Lower leg skin (tissue), 4 donors: ENCODE measurements around the gene CLEC3A. TPM values are rescaled to one million over a fixed set of nuclear protein-coding genes. Genes with fewer than 3 reads are reported as not detected.
"Not testable (repeated sequence)": the region's sequence is repeated elsewhere in the genome, so short reads cannot be mapped to it uniquely, and the experiment has no call there.

Source experiments
- DNase-seq, 2 donors: peaks; one replicate each; pipeline ENCODE4 v3.0.0-alpha.2; 2019; ENCODE audit warnings: low spot score in 2 of 2
- H3K4me3 ChIP-seq: fragments of 200-600 bp; sonication (generic); 2 replicates; pipeline ENCODE4 v1.5.1; 2017; ENCODE audit warnings: mild to moderate bottlenecking, low read depth; ENCODE audit not compliant: poor library complexity, severe bottlenecking
- POLR2A ChIP-seq, 2 donors: fragments of 450-650 bp; IDR thresholded peaks; one replicate each; pipeline ENCODE4 v1.6.1; 2016 to 2017; ENCODE audit warnings: antibody characterized with exemption in 2 of 2, mild to moderate bottlenecking in 1 of 2, moderate library complexity in 1 of 2
- WGBS, 2 donors: methylation state at CpG; one replicate each; pipeline ENCODE4 v1.1.5; 2018; 5-methylcytosine and 5-hydroxymethylcytosine counted together
- intact Hi-C: fragments of 100-400 bp; cut with DNase I; formaldehyde crosslinking; loops from one replicate; pipeline ENCODE4 v1.15.0; 2023; ENCODE audit warnings: low total_unique reads
- total RNA-seq, 4 donors: library from RNA; depleted of rRNA; stranded (reverse); fragments of >200 nt; gene quantifications; one replicate each; pipeline ENCODE4 v1.1.0, GENCODE V29; 2016
- TF ChIP-seq, protein P1 (sequence below), 3 donors: fragments of 450-650 bp; IDR thresholded peaks; one replicate each; pipeline ENCODE4 v1.5.1; 2016; ENCODE audit warnings: antibody characterized with exemption in 3 of 3, mild to moderate bottlenecking in 3 of 3, moderate library complexity in 2 of 3

The CLEC3A gene
- total RNA-seq, 4 donors from 2014 or later: not detected

DNA sequence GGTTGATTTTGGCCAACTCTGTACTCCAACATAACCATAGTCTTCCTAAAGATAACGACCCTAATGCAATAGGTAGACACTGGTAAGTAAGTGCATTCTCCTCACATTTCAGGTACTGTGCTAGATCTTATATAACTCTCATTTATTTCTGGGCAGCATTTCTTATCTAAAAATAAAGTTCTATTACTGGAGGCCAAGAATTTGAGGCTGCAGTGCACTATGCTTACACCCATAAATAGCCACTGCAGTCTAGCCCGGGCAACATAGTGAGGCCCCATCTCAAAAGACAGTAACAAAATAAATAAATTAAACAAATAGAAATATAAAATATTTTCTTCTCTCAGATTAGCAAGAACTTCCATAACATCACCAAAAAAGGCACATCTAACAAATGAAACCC, 12.7 kb downstream of the CLEC3A start:
- TF ChIP-seq, protein P1, sequence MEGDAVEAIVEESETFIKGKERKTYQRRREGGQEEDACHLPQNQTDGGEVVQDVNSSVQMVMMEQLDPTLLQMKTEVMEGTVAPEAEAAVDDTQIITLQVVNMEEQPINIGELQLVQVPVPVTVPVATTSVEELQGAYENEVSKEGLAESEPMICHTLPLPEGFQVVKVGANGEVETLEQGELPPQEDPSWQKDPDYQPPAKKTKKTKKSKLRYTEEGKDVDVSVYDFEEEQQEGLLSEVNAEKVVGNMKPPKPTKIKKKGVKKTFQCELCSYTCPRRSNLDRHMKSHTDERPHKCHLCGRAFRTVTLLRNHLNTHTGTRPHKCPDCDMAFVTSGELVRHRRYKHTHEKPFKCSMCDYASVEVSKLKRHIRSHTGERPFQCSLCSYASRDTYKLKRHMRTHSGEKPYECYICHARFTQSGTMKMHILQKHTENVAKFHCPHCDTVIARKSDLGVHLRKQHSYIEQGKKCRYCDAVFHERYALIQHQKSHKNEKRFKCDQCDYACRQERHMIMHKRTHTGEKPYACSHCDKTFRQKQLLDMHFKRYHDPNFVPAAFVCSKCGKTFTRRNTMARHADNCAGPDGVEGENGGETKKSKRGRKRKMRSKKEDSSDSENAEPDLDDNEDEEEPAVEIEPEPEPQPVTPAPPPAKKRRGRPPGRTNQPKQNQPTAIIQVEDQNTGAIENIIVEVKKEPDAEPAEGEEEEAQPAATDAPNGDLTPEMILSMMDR (IDR thresholded peaks at IDR 0.05): no peak
- TF ChIP-seq POLR2A (IDR thresholded peaks at IDR 0.05): no peak
- 41 to 51% methylated on average over 2 of the region's 2 CpGs for WGBS, 2 donors
- H3K4me3 ChIP-seq: no peak overlapping the region
- DNase-seq: no peak
- intact Hi-C loops: no loop called here

DNA sequence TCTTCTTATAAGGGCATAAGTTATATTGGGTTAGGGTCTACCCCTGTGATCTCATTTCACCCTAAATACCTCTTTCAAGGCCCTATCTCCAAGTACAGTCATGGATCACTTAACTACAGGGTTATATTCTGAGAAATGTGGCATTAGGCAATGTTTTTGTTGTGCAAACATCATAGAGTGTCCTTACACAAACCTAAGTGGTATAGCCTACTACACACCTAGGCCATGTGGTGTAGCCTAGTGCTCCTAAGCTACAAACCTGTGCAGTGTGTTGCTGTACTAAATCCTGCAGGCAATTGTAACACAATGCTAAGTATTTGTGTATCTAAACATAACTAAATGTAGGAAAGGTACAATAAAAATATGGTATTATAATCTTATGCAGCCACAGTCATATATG, 18.0 kb downstream of the CLEC3A start:
- TF ChIP-seq, protein P1 (IDR thresholded peaks at IDR 0.05): no peak
- no peak for TF ChIP-seq POLR2A (IDR thresholded peaks at IDR 0.05)
- intact Hi-C loops: no loop called here
- DNase-seq: no peak
- H3K4me3 ChIP-seq: no peak overlapping the region

DNA sequence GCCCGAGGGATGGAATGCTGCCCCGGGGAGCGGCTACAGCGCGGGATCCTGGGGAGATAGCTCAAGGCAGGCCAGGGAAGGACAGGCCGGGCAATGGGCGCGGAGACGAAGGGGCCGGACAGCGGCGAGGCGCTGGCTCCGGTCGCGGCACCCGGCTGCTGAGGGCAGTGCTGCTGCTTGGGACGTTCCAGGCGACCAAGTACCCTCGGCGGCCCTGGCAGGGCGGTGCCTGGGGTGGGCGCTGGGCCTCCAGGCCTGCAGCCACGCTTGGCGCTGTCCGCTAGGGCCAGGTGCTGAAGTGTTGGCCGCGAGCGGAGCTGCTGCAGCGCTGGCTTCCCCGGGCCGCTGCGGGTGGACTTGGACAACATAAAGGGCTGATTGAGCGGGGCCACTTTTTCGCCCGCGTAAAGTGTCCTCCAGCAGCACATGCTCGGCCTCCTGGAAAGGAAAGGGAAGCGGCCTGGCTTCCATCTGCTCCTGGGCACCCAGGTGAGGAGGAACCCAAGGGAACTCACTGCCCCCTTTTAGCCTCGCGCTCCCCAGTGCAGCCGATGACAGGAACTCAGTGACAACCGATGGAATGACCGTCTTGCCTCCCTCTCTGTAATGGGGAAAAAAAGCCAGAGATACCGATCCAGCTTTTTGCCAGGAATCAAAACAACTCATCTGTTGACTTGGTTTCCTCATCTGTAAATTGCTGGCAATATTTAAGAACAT, 23.7 kb downstream of the CLEC3A start:
- intact Hi-C loops: no loop called here
- TF ChIP-seq POLR2A (IDR thresholded peaks at IDR 0.05): no peak
- no peak overlapping the region for H3K4me3 ChIP-seq
- 24 to 28% methylated on average over 21 to 24 of the region's 45 CpGs for WGBS, 2 donors
- no peak for DNase-seq

DNA sequence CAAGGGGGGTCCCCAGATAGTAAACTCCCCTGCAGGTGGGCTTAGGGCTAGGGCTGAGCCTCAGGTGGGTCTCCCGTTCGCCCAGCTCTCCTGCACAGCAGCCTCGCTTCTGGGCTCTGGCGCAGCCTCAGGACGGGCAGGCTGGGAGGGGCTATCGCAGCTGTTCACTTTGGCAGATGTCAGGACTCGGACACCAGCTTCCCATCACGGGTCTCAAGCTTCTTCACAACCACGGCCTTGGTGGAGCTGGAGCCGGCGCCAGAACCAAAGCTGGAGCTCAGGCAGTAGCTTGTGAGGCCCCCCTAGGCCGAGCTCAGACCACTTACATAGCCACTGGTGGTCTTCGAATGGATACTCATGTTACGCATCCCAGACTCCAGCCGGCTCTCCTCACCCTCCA, 26.0 kb downstream of the CLEC3A start:
- TF ChIP-seq, protein P1 (IDR thresholded peaks at IDR 0.05): no peak
- TF ChIP-seq POLR2A (IDR thresholded peaks at IDR 0.05): no peak
- DNase-seq: no peak
- no peak overlapping the region for H3K4me3 ChIP-seq
- WGBS, 2 donors: 78 to 84% methylated on average over 11 to 15 of the region's 15 CpGs
- intact Hi-C loops: no loop called here

GRCh38 chr16:78050734-78051400, 28.5 kb downstream of the CLEC3A start:
- TF ChIP-seq, protein P1 (IDR thresholded peaks at IDR 0.05): no peak
- no peak for TF ChIP-seq POLR2A (IDR thresholded peaks at IDR 0.05)
- H3K4me3 ChIP-seq: no peak overlapping the region
- intact Hi-C loops: no loop called here
- 68 to 75% methylated on average over 2 of the region's 2 CpGs for WGBS, 2 donors
- no peak for DNase-seq

DNA sequence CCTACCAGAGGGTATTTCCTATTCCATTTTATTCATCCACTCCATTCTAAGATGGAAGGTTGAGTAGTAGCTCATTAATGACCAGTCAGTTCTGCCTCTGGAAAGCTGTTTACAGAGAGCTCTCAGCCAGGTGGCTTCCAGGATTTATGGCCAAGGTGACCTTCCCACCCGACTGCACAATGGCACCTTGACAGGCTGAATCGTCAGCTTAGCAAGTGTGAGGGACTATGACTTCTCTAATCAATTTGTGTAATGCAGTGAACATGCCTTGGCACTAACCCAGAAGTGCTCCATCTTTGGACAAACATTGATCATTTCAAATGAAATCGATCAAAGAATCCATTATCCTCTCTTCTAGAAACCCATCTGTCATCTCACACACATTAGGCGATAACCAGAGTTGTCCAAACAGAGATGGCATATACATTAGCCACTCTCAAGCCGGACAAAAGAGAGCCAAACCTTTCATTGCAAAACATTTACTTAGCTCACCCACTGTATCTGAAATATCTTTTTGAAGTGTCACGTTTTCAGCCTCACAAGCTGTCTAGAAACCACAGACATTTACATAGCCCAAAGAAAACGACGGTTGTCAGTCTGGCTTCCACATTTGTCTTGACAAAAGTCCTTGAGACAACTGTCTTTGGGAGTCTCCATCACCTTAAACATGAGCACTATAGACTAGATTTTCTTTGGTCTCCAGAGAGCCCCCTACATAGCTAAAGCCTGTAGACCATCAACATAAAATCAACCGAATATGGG, 35.6 kb downstream of the CLEC3A start:
- DNase-seq: no peak
- 66 to 72% methylated on average over 9 of the region's 9 CpGs for WGBS, 2 donors
- intact Hi-C loops: no loop called here

DNA sequence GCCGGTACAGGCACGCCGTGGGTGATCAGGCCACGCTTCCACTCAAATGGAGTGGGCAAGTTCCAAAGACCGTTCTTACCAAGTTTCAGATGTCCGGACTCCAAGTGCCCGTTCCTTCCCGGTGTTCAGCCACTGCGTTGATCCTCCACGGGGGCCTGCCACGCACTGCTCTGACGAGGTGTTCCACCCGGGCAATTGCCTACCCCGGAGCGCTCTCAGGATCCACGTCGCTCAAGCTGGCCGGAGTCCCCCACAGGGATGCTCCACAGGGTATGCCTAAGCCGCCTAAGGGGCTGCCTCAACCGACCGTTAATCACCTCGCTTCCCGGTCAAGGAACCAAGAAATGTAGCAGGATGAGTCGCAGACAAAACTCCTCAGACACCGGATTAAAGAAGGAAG, 37.5 kb downstream of the CLEC3A start:
- intact Hi-C loops, H3K4me3 ChIP-seq, DNase-seq: not testable (repeated sequence)
- 80 to 81% methylated on average over 24 to 25 of the region's 25 CpGs for WGBS, 2 donors

More for the DNA sequence above, 35.6 kb downstream of the CLEC3A start:
- no peak overlapping the region for H3K4me3 ChIP-seq
- no peak for TF ChIP-seq POLR2A (IDR thresholded peaks at IDR 0.05)
- TF ChIP-seq, protein P1 (IDR thresholded peaks at IDR 0.05): no peak
